Body of pancreas (tissue), 4 donors: ENCODE measurements around the gene DPEP1. TPM values are rescaled to one million over a fixed set of nuclear protein-coding genes. Genes with fewer than 3 reads are reported as not detected.

Experiments used
- ATAC-seq: fragments of 150-250 bp; one replicate; pipeline ENCODE4 v1.9.1; 2016
- DNase-seq, 4 donors: peaks; one replicate each; pipeline ENCODE4 v3.0.0-alpha.2; 2019
- H3K27ac ChIP-seq, 4 donors: fragments of 200-600 bp; sonication (generic); 1 replicate in 3 of 4; 2 replicates in 1 of 4; pipeline versions ENCODE4 v1.5.1 to v1.6.1; 2016 to 2019; ENCODE audit warnings: mild to moderate bottlenecking in 1 of 4, mixed read lengths in 1 of 4, moderate library complexity in 1 of 4
- H3K27me3 ChIP-seq, 2 donors: fragments of 200-600 bp; sonication (generic); one replicate each; pipeline ENCODE4 v1.6.0; 2016; ENCODE audit warnings: mild to moderate bottlenecking in 1 of 2
- H3K36me3 ChIP-seq, 2 donors: fragments of 200-600 bp; sonication (generic); replicated peaks in 1 of 2; 2 replicates each; pipeline ENCODE4 v1.5.1; 2016; ENCODE audit warnings: low read depth in 2 of 2; ENCODE audit not compliant: insufficient read depth in 1 of 2
- H3K4me1 ChIP-seq: fragments of 200-600 bp; sonication (generic); one replicate; pipeline ENCODE4 v1.6.0; 2016
- H3K4me3 ChIP-seq, 2 donors: fragments of 200-600 bp; sonication (generic); 1 replicate in 1 of 2; 2 replicates in 1 of 2; pipeline ENCODE4 v1.5.1; 2016 to 2019
- H3K9me3 ChIP-seq, 3 donors: fragments of 200-600 bp; sonication (generic); 1 replicate in 2 of 3; 2 replicates in 1 of 3; pipeline ENCODE4 v1.5.1; 2016
- CTCF ChIP-seq, 7 experiments: fragments of 450-650 bp in 4 of 7; fragments of 200-600 bp in 3 of 7; sonication (generic) in 3 of 7; IDR thresholded peaks; one replicate each; pipeline ENCODE4 v1.5.1; 2016 to 2019; ENCODE audit warnings: antibody characterized with exemption in 7 of 7
- POLR2A ChIP-seq, 3 donors: fragments of 450-650 bp; IDR thresholded peaks; one replicate each; pipeline ENCODE4 v1.6.1; 2016; ENCODE audit warnings: antibody characterized with exemption in 3 of 3, mild to moderate bottlenecking in 2 of 3
- WGBS, 2 donors: methylation state at CpG; one replicate each; pipeline ENCODE4 v1.1.5; 2017; 5-methylcytosine and 5-hydroxymethylcytosine counted together
- intact Hi-C: fragments of 100-400 bp; cut with DNase I; formaldehyde crosslinking; loops from one replicate; pipeline ENCODE4 v1.15.1; 2023
- total RNA-seq, 2 donors: library from RNA; depleted of rRNA; stranded (reverse); fragments of >200 nt; gene quantifications; one replicate each; pipeline ENCODE4 v1.1.0, GENCODE V29; 2016

DPEP1 gene
- total RNA-seq, 2 donors from 2014 or later: 116 to 147 TPM

GRCh38 chr16:89606006-89606405 is 7.4 kb upstream of the DPEP1 start:
- no peaks in the 10 kb centered on the region for H3K9me3 ChIP-seq
- no peaks in the 10 kb centered on the region for H3K36me3 ChIP-seq
- intact Hi-C loops: no loop called here
- H3K27ac ChIP-seq: no peak overlapping the region
- no peaks in the 10 kb centered on the region for H3K4me1 ChIP-seq
- no peaks in the 10 kb centered on the region for H3K27me3 ChIP-seq
- H3K4me3 ChIP-seq: no peak overlapping the region
- DNase-seq: no peak
- WGBS, 2 donors: 85 to 88% methylated on average over 5 to 9 of the region's 9 CpGs
- TF ChIP-seq CTCF (IDR thresholded peaks at IDR 0.05) (no peak), POLR2A (IDR thresholded peaks at IDR 0.05) (no peak)
- ATAC-seq: no peak

- H3K9me3 ChIP-seq: no peaks in the 10 kb centered on the region
Observed at GRCh38 chr16:89607453-89607852, 6.0 kb upstream of the DPEP1 start.

GRCh38 chr16:89607937-89608740 is 5.3 kb upstream of the DPEP1 start:
- DNase-seq (no peak), ATAC-seq (no peak)
- TF ChIP-seq POLR2A (IDR thresholded peaks at IDR 0.05) (no peak), CTCF (IDR thresholded peaks at IDR 0.05) (no peak)
- no peaks in the 10 kb centered on the region for H3K27me3 ChIP-seq
- no peak overlapping the region for H3K4me3 ChIP-seq
- WGBS, 2 donors: 80 to 86% methylated on average over 25 to 32 of the region's 32 CpGs
- H3K9me3 ChIP-seq: no peaks in the 10 kb centered on the region
- intact Hi-C loops: no loop called here
- H3K36me3 ChIP-seq: no peaks in the 10 kb centered on the region
- H3K27ac ChIP-seq: no peak overlapping the region
- H3K4me1 ChIP-seq: peaks cover 6% of the 10 kb centered on the region

More at GRCh38 chr16:89607453-89607852, 6.0 kb upstream of the DPEP1 start:
- WGBS, 2 donors: 79 to 85% methylated on average over 9 of the region's 9 CpGs
- H3K4me1 ChIP-seq: no peaks in the 10 kb centered on the region
- TF ChIP-seq CTCF (IDR thresholded peaks at IDR 0.05) (no peak), POLR2A (IDR thresholded peaks at IDR 0.05) (no peak)
- no peak overlapping the region for H3K27ac ChIP-seq
- no peaks in the 10 kb centered on the region for H3K27me3 ChIP-seq
- DNase-seq (no peak), ATAC-seq (no peak)
- H3K36me3 ChIP-seq: no peaks in the 10 kb centered on the region
- intact Hi-C loops: no loop called here
- no peak overlapping the region for H3K4me3 ChIP-seq

- WGBS, 2 donors: 74 to 83% methylated on average over 1 of the region's 1 CpG
- no peaks in the 10 kb centered on the region for H3K9me3 ChIP-seq
- DNase-seq (no peak), ATAC-seq (no peak)
- no peaks in the 10 kb centered on the region for H3K27me3 ChIP-seq
- no peaks in the 10 kb centered on the region for H3K36me3 ChIP-seq
- no peak overlapping the region for H3K4me3 ChIP-seq
- TF ChIP-seq POLR2A (IDR thresholded peaks at IDR 0.05): no peak
- no peak for TF ChIP-seq CTCF (IDR thresholded peaks at IDR 0.05)
- H3K27ac ChIP-seq: no peak overlapping the region
- intact Hi-C loops: no loop called here
- H3K4me1 ChIP-seq: peaks cover 13% of the 10 kb centered on the region
Observed at GRCh38 chr16:89610108-89610453, 3.4 kb upstream of the DPEP1 start.
